H9 (cell line): ENCODE data around the gene KDM5B. TPM values are rescaled to one million over a fixed set of nuclear protein-coding genes. Genes with fewer than 3 reads are reported as not detected.

Experiments
- DNase-seq: peaks from one replicate; pipeline ENCODE4 v3.0.0-alpha.2; 2017
- H2AFZ ChIP-seq: one replicate; pipeline ENCODE4 v1.6.1; 2013; ENCODE audit warnings: mild to moderate bottlenecking, low read length, control low read depth, moderate library complexity
- H2AK5ac ChIP-seq: 2 replicates; pipeline ENCODE4 v1.6.1; 2013; ENCODE audit warnings: low read length, control low read depth, mixed read lengths; ENCODE audit not compliant: insufficient read length
- H2BK120ac ChIP-seq: one replicate; pipeline ENCODE4 v1.6.1; 2013; ENCODE audit warnings: low read depth, mild to moderate bottlenecking, low read length, control low read depth, inconsistent platforms; ENCODE audit not compliant: poor library complexity, severe bottlenecking
- H2BK12ac ChIP-seq: 2 replicates; pipeline ENCODE4 v1.6.1; 2013; ENCODE audit warnings: low read length, control low read depth, mixed read lengths, low read depth; ENCODE audit not compliant: insufficient read length
- H2BK15ac ChIP-seq: 2 replicates; pipeline ENCODE4 v1.6.1; 2013; ENCODE audit warnings: low read depth, low read length, control low read depth
- H2BK20ac ChIP-seq: one replicate; pipeline ENCODE4 v1.6.1; 2013; ENCODE audit warnings: low read depth, mild to moderate bottlenecking, low read length, control low read depth, inconsistent platforms; ENCODE audit not compliant: poor library complexity, severe bottlenecking
- H2BK5ac ChIP-seq: 2 replicates; pipeline ENCODE4 v1.6.1; 2013; ENCODE audit warnings: low read length, control low read depth, mixed read lengths; ENCODE audit not compliant: insufficient read length
- H3K14ac ChIP-seq: 2 replicates; pipeline ENCODE4 v1.6.1; 2013; ENCODE audit warnings: low read length, control low read depth; ENCODE audit not compliant: insufficient read depth
- H3K18ac ChIP-seq: 2 replicates; pipeline ENCODE4 v1.6.1; 2013; ENCODE audit warnings: low read depth, mild to moderate bottlenecking, mixed read lengths, low read length, control low read depth; ENCODE audit not compliant: insufficient read length
- H3K23ac ChIP-seq: 2 replicates; pipeline ENCODE4 v1.6.1; 2013; ENCODE audit warnings: low read length, control low read depth, mixed read lengths, low read depth; ENCODE audit not compliant: insufficient read length
- H3K23me2 ChIP-seq: 2 replicates; pipeline ENCODE4 v1.6.1; 2013; ENCODE audit warnings: low read depth, mild to moderate bottlenecking, mixed read lengths, low read length, control low read depth; ENCODE audit not compliant: insufficient read length, poor library complexity, severe bottlenecking
- H3K27ac ChIP-seq: 2 replicates; pipeline ENCODE4 v1.5.1; 2013; ENCODE audit warnings: low read length, control low read depth, mixed read lengths, low read depth; ENCODE audit not compliant: insufficient read length
- H3K27me3 ChIP-seq: 2 replicates; pipeline ENCODE4 v1.6.1; 2013; ENCODE audit warnings: low read length, control low read depth, inconsistent platforms; ENCODE audit not compliant: insufficient read depth
- H3K4ac ChIP-seq: 2 replicates; pipeline ENCODE4 v1.6.1; 2013; ENCODE audit warnings: low read depth, mild to moderate bottlenecking, control low read depth, inconsistent platforms, low read length, moderate library complexity
- H3K4me1 ChIP-seq: 2 replicates; pipeline ENCODE4 v1.6.1; 2013; ENCODE audit warnings: low read length, control low read depth, inconsistent platforms; ENCODE audit not compliant: insufficient read depth
- H3K4me2 ChIP-seq: 2 replicates; pipeline ENCODE4 v1.6.1; 2013; ENCODE audit warnings: low read length, control low read depth, mixed read lengths; ENCODE audit not compliant: insufficient read length, insufficient read depth
- H3K56ac ChIP-seq: 2 replicates; pipeline ENCODE4 v1.6.1; 2013; ENCODE audit warnings: low read depth, mild to moderate bottlenecking, mixed read lengths, low read length, control low read depth; ENCODE audit not compliant: insufficient read length
- H3K79me1 ChIP-seq: 2 replicates; pipeline ENCODE4 v1.6.1; 2013; ENCODE audit warnings: low read depth, mild to moderate bottlenecking, moderate library complexity, low read length, control low read depth, inconsistent platforms; ENCODE audit not compliant: insufficient read depth, poor library complexity, severe bottlenecking
- H3K79me2 ChIP-seq: 2 replicates; pipeline ENCODE4 v1.6.1; 2013; ENCODE audit warnings: low read length, control low read depth, inconsistent platforms; ENCODE audit not compliant: insufficient read depth
- H3K9ac ChIP-seq: 2 replicates; pipeline ENCODE4 v1.6.1; 2013; ENCODE audit warnings: low read length, control low read depth, mixed read lengths; ENCODE audit not compliant: insufficient read length; ENCODE audit errors: extremely low read depth
- H3K9me3 ChIP-seq: one replicate; pipeline ENCODE4 v1.6.1; 2013; ENCODE audit warnings: low read depth, low read length, inconsistent platforms; ENCODE audit not compliant: control insufficient read depth
- H3T11ph ChIP-seq: one replicate; pipeline ENCODE4 v1.6.1; 2013; ENCODE audit warnings: mild to moderate bottlenecking, low read length, control low read depth, inconsistent platforms
- H4K20me1 ChIP-seq: one replicate; pipeline ENCODE4 v1.6.1; 2013; ENCODE audit not compliant: control insufficient read depth, insufficient read length, insufficient read depth
- H4K5ac ChIP-seq: 2 replicates; pipeline ENCODE4 v1.6.1; 2013; ENCODE audit warnings: low read depth, mild to moderate bottlenecking, mixed read lengths, low read length, control low read depth; ENCODE audit not compliant: insufficient read length
- H4K8ac ChIP-seq: replicated peaks from 2 replicates; pipeline ENCODE4 v1.6.1; 2013; ENCODE audit warnings: low read length, control low read depth, mixed read lengths, low read depth; ENCODE audit not compliant: insufficient read length
- H4K91ac ChIP-seq: 2 replicates; pipeline ENCODE4 v1.6.1; 2013; ENCODE audit warnings: low read depth, mild to moderate bottlenecking, moderate library complexity, mixed read lengths, low read length, control low read depth; ENCODE audit not compliant: insufficient read length
- H3K27ac Mint-ChIP-seq, 3 experiments: 2 replicates in 2 of 3; 3 replicates in 1 of 3; pipeline ENCODE4 v1.8.0; 2020 to 2021; ENCODE audit warnings: mixed read lengths in 3 of 3, mild to moderate bottlenecking in 1 of 3, moderate library complexity in 1 of 3
- H3K27me3 Mint-ChIP-seq: 2 replicates; pipeline ENCODE4 v1.8.0; 2021; ENCODE audit warnings: low read depth, mild to moderate bottlenecking, moderate library complexity, mixed read lengths
- H3K36me3 Mint-ChIP-seq, 3 experiments: 2 replicates in 2 of 3; 3 replicates in 1 of 3; pipeline ENCODE4 v1.8.0; 2020 to 2021; ENCODE audit warnings: low read depth in 3 of 3, mixed read lengths in 3 of 3; ENCODE audit not compliant: insufficient read depth in 1 of 3
- H3K4me1 Mint-ChIP-seq, 2 experiments: 2 replicates each; pipeline ENCODE4 v1.8.0; 2020; ENCODE audit warnings: mixed read lengths in 2 of 2
- H3K4me3 Mint-ChIP-seq, 2 experiments: 2 replicates in 1 of 2; 3 replicates in 1 of 2; pipeline ENCODE4 v1.8.0; 2020 to 2021; ENCODE audit warnings: mild to moderate bottlenecking in 2 of 2, mixed read lengths in 2 of 2, moderate library complexity in 1 of 2
- H3K9me3 Mint-ChIP-seq, 2 experiments: 2 replicates in 1 of 2; 3 replicates in 1 of 2; pipeline ENCODE4 v1.8.0; 2020; ENCODE audit warnings: mild to moderate bottlenecking in 2 of 2, mixed read lengths in 2 of 2, moderate library complexity in 1 of 2
- CTCF ChIP-seq: fragments of 200-600 bp; sonication (generic); conservative IDR thresholded peaks from 3 replicates; pipeline ENCODE4 v1.8.0; 2021; ENCODE audit warnings: antibody characterized with exemption, mild to moderate bottlenecking
- WGBS: extraction: QIAGEN DNeasy Blood & Tissue Kit; methylation state at CpG from one replicate; pipeline ENCODE4 v1.1.7; 2013; ENCODE audit warnings: missing lambda C conversion rate, low lambda C conversion rate, mixed read lengths; ENCODE audit not compliant: insufficient read length; ENCODE audit errors: extremely low coverage; 5-methylcytosine and 5-hydroxymethylcytosine counted together
- total RNA-seq: library from RNA; stranded (reverse); gene quantifications from 2 replicates; pipeline ENCODE4 v1.2.1, GENCODE V29; 2021

The KDM5B gene
- total RNA-seq, 1 experiment from 2014 or later, result 210 TPM

GRCh38 chr1:202798792-202799331, 9.4 kb downstream of the KDM5B start:
- Histone ChIP-seq H3K23me2 (no peaks in the 10 kb centered on the region), H3K9ac (no peak overlapping the region), H2BK5ac (no peak overlapping the region), H2AK5ac (no peak overlapping the region), H3K4me1 (no peaks in the 10 kb centered on the region; the same call in 1 of the 2 replicates), H3K4ac (no peak overlapping the region), H2BK15ac (no peak overlapping the region), H3K4me2 (no peak overlapping the region), H2BK20ac (no peak overlapping the region), H3K23ac (no peak overlapping the region), H3K9me3 (no peaks in the 10 kb centered on the region), H4K5ac (no peak overlapping the region), H2AFZ (no peak overlapping the region), H2BK12ac (no peak overlapping the region), H3K27me3 (no peaks in the 10 kb centered on the region), H3K27ac (no peak overlapping the region), H3K18ac (no peak overlapping the region), H3K56ac (no peak overlapping the region), H2BK120ac (no peak overlapping the region), H3K79me1 (no peaks in the 10 kb centered on the region), H3K79me2 (peaks cover 80% of the 10 kb centered on the region), H4K8ac (no peak overlapping the region), H4K91ac (no peak overlapping the region), H3T11ph (no peak overlapping the region), H3K14ac (no peak overlapping the region), H4K20me1 (no peaks in the 10 kb centered on the region)
- H3K4me3 Mint-ChIP-seq, result no peak overlapping the region
- peaks cover 8 to 19% (median 16%) of the 10 kb centered on the region in 3 experiments; a peak in 6 of 7 replicates for H3K36me3 Mint-ChIP-seq
- H3K9me3 Mint-ChIP-seq, result no peaks in the 10 kb centered on the region; a peak in 1 of 5 replicates
- DNase-seq, result no peak
- no peak overlapping the region for H3K27ac Mint-ChIP-seq
- TF ChIP-seq CTCF, result no peak
- H3K27me3 Mint-ChIP-seq, result no peaks in the 10 kb centered on the region
- H3K4me1 Mint-ChIP-seq, result peaks cover 38 to 44% of the 10 kb centered on the region in 2 experiments
- whole genome bisulfite sequencing, result no CpG with 5 or more reads among the region's 6 CpGs
